Neutrophil (primary cell): ENCODE results near the gene MAGI3.

Experiments
- H3K27ac ChIP-seq: fragments of 200-600 bp; sonication (generic); 2 replicates; pipeline ENCODE4 v1.5.1; 2016; ENCODE audit warnings: mild to moderate bottlenecking, moderate library complexity
- H3K27me3 ChIP-seq: fragments of 200-600 bp; sonication (generic); 2 replicates; pipeline ENCODE4 v1.6.0; 2016; ENCODE audit warnings: mild to moderate bottlenecking
- H3K36me3 ChIP-seq: fragments of 200-600 bp; sonication (generic); 2 replicates; pipeline ENCODE4 v1.5.1; 2017
- H3K4me1 ChIP-seq, 2 experiments: fragments of 200-600 bp in 1 of 2; sonication (generic) in 1 of 2; 1 replicate in 1 of 2; 2 replicates in 1 of 2; pipeline versions ENCODE4 v1.5.1 to v1.6.1; 2013 to 2016; ENCODE audit warnings: low read depth in 1 of 2, low read length in 1 of 2, mild to moderate bottlenecking in 1 of 2, moderate library complexity in 1 of 2; ENCODE audit not compliant: control insufficient read depth in 1 of 2, insufficient read depth in 1 of 2
- H3K4me3 ChIP-seq, 2 experiments: fragments of 200-600 bp in 1 of 2; sonication (generic) in 1 of 2; 1 replicate in 1 of 2; 2 replicates in 1 of 2; pipeline ENCODE4 v1.5.1; 2013 to 2016; ENCODE audit warnings: low read depth in 1 of 2, low read length in 1 of 2, mild to moderate bottlenecking in 1 of 2, moderate library complexity in 1 of 2
- H3K9me3 ChIP-seq: fragments of 200-600 bp; sonication (generic); 2 replicates; pipeline ENCODE4 v1.5.1; 2016
- CTCF ChIP-seq: fragments of 200-600 bp; sonication (generic); IDR thresholded peaks from 2 replicates; pipeline ENCODE4 v1.5.1; 2016; ENCODE audit warnings: antibody characterized with exemption

MAGI3 gene

DNA sequence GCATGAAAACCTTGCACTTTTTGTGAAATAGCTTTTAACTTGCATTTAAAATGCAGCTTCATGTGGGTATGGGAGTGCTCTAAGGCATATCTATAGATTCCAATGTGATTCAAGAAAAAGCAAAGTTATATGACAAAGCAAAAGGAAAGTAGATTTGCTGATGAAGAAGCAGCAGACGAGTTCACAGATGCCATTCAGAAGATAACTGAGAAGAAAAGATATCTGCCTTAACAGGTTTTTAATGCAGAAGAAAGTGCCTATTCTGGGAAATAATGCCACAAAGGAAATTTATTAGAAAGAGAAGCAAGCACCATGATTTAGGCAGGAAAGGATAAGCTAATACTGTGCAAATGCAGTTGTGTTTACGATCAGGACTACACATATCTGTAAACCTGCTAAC, 300.9 kb downstream of the MAGI3 start:
- no peak overlapping the region for H3K27ac ChIP-seq
- no peak for TF ChIP-seq CTCF
- no peaks in the 10 kb centered on the region for H3K9me3 ChIP-seq
- peaks cover 7% of the 10 kb centered on the region for H3K36me3 ChIP-seq
- H3K4me3 ChIP-seq = no peak overlapping the region
- H3K27me3 ChIP-seq = no peaks in the 10 kb centered on the region
- no peaks in the 10 kb centered on the region for H3K4me1 ChIP-seq

DNA sequence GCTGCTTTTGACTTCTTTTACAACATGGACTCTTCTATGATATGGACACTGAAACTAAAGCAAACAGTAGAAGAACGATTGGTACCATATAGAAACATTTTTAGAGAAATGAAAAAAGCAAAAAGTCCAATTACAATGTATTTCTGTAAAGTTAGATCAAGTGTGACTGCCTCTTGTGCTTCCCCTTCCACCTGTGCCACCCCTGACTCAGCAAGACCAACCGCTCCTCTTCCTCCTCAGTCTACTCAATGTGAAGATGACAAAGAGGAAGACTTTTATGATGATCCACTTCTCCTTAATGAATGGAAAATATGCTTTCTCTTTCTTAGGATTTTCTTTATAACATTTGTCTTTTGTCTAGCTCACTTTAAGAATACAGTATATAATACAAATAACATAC, 302.0 kb downstream of the MAGI3 start:
- TF ChIP-seq CTCF = no peak
- Histone ChIP-seq H3K36me3 (peaks cover 9% of the 10 kb centered on the region), H3K27ac (no peak overlapping the region), H3K27me3 (no peaks in the 10 kb centered on the region), H3K9me3 (no peaks in the 10 kb centered on the region), H3K4me1 (no peaks in the 10 kb centered on the region), H3K4me3 (no peak overlapping the region)

DNA sequence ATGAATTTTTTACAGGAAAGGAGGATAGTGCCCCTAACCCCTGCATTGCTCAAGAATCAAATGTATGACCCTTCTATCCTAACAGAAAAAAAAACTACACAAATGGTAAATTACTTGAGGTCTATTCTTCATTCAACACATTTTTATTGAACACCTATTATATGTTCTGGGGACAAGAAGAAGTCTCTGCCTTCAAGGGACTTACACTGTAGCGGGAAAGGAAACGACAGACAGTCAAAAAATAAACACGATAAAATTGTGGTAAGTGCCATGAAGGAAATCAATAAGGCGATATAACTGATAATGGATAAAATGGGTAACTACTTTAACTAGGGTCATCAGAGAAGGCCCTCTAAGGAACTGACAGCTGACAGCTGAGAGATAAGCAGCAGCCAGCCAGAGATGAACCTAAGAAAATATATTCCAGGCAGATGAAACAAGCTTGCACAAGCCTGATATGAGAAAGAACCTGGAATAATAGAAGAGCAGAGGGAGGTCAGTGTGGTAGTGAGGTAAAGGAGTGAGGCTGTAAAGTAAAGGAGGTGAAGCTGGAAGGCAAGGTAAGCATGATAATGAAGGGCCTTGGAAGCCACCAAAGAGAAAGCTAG, 302.6 kb downstream of the MAGI3 start:
- H3K4me1 ChIP-seq = no peaks in the 10 kb centered on the region
- H3K27me3 ChIP-seq = no peaks in the 10 kb centered on the region
- H3K27ac ChIP-seq = no peak overlapping the region
- H3K36me3 ChIP-seq = peaks cover 13% of the 10 kb centered on the region
- TF ChIP-seq CTCF = no peak
- no peaks in the 10 kb centered on the region for H3K9me3 ChIP-seq
- H3K4me3 ChIP-seq = no peak overlapping the region

DNA sequence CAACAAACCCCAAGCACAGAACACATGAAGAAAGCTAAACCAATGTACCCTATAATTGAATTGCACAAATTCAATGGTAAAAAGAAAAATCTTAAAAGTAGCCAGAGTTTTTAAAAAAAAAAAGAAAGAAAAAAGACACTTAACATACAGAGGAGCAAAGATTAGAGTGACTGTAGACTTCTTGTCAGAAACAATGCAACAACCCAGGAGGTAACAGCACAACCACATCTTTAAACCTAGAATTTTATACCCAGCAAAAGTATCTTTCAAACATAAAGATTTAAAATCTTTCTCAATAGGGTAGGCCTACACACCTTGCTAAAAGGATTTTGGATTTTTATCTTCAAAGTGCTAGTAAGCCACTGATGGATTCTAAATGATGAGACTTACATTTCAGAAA, 304.6 kb downstream of the MAGI3 start:
- Histone ChIP-seq H3K4me1 (no peaks in the 10 kb centered on the region), H3K36me3 (peaks cover 15% of the 10 kb centered on the region), H3K9me3 (no peaks in the 10 kb centered on the region), H3K27ac (no peak overlapping the region), H3K27me3 (no peaks in the 10 kb centered on the region), H3K4me3 (no peak overlapping the region)
- no peak for TF ChIP-seq CTCF

DNA sequence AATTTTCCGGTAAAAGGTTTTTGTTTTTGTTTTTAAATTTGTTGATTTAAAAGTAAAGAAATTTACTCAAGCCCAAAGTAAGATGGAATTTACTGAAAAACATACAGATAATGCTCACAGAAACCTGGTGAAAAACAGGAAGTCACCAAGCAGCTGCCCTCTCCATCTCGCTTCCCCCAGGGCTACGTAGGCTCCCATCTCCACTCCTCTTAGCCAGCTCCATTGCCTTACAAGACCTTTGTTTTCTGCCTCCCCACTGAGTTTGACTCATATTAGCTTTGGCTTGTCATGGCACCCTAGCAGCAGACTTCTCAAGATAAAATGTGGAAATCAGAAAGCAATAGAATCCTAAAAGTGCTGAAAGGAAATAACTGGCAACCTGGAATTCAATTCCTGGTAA, 311.1 kb downstream of the MAGI3 start:
- Histone ChIP-seq H3K27me3 (no peaks in the 10 kb centered on the region), H3K4me1 (peaks cover 0 to 8% of the 10 kb centered on the region in 2 experiments), H3K4me3 (no peak overlapping the region), H3K9me3 (no peaks in the 10 kb centered on the region), H3K36me3 (peaks cover 36% of the 10 kb centered on the region), H3K27ac (no peak overlapping the region)
- TF ChIP-seq CTCF = no peak
